A549 (cell line): ENCODE measurements around the gene MRPL58.

Source experiments
- CTCF ChIP-seq: fragments of >200 bp; sonication (Bioruptor Twin); formaldehyde crosslinking; IDR thresholded peaks from 3 replicates; pipeline ENCODE4 v1.5.1; 2016
- POLR2A ChIP-seq: IDR thresholded peaks from 2 replicates; pipeline ENCODE4 v1.6.1; 2012; ENCODE audit warnings: mild to moderate bottlenecking, low read length

- no peak for TF ChIP-seq CTCF
- TF ChIP-seq POLR2A, result no peak
Observed at GRCh38 chr17:74999523-74999922, 12.9 kb upstream of the MRPL58 start.
